Lower lobe of right lung (tissue), 2 donors: ENCODE measurements around the gene PTGFR. TPM values are rescaled to one million over a fixed set of nuclear protein-coding genes. Genes with fewer than 3 reads are reported as not detected.

Experiments
- ATAC-seq, 2 donors: fragments of 200-7000 bp; cut with Tn5 transposase; one replicate each; pipeline ENCODE4 v1.9.1; 2020 to 2022; ENCODE audit warnings: mild to moderate bottlenecking in 2 of 2, moderate library complexity in 2 of 2
- DNase-seq: peaks from one replicate; pipeline ENCODE4 v3.0.0-alpha.2; 2020
- H3K27ac ChIP-seq: fragments of 200-600 bp; one replicate; pipeline ENCODE4 v1.8.0; 2022
- H3K27me3 ChIP-seq: fragments of 200-600 bp; one replicate; pipeline ENCODE4 v1.8.0; 2022; ENCODE audit warnings: low read depth
- H3K36me3 ChIP-seq: fragments of 200-600 bp; one replicate; pipeline ENCODE4 v1.8.0; 2022; ENCODE audit warnings: mild to moderate bottlenecking
- H3K4me1 ChIP-seq: fragments of 200-600 bp; one replicate; pipeline ENCODE4 v1.8.0; 2022
- H3K4me3 ChIP-seq: fragments of 200-600 bp; one replicate; pipeline ENCODE4 v1.8.0; 2022; ENCODE audit warnings: mild to moderate bottlenecking
- H3K9me3 ChIP-seq: fragments of 200-600 bp; one replicate; pipeline ENCODE4 v1.8.0; 2022
- intact Hi-C: fragments of 100-400 bp; cut with DNase I; formaldehyde crosslinking; loops from one replicate; pipeline ENCODE4 v1.11.0; 2022
- total RNA-seq: library from RNA; stranded (reverse); fragmentation: NEBNext Ultra II Directional; extraction: Animal tissue kit (Norgen Biotek cat#: 25700); gene quantifications from one replicate; pipeline ENCODE4 v1.2.1, GENCODE V29; 2021
- TF ChIP-seq, protein P1 (sequence below): fragments of 200-600 bp; IDR thresholded peaks from one replicate; pipeline ENCODE4 v1.8.0; 2022; ENCODE audit warnings: antibody characterized with exemption, mild to moderate bottlenecking
- donor health status: DM: no; HTN: yes; CAD: no; lungs with severe emphysema.

Gene PTGFR
- total RNA-seq, 1 donor from 2014 or later: 4.5 TPM

DNA sequence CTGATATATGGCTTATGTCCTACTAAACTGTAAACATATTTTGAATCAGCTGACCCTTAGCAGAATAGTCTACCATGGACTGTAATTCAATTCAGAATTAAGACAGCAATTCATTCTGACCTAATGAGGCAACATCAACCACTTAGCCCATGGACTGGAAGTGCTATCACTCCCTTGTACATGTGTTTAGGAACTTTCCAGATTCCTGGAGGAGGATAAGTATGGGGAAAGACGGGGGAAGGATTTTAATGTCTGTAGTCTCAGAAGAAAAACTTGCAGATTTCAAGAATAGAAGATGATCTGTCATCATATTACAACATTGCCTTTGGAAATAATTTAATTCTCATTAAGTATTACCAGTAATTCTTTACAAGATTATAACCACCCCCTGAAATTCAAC is 56.3 kb downstream of the PTGFR start:
- DNase-seq (no peak), ATAC-seq (no peak)
- H3K27me3 ChIP-seq: no peaks in the 10 kb centered on the region
- H3K36me3 ChIP-seq: no peaks in the 10 kb centered on the region
- no peak overlapping the region for H3K27ac ChIP-seq
- no peaks in the 10 kb centered on the region for H3K4me1 ChIP-seq
- peaks cover 16% of the 10 kb centered on the region for H3K9me3 ChIP-seq
- intact Hi-C loops: no loop called here
- H3K4me3 ChIP-seq: no peak overlapping the region
- TF ChIP-seq, protein P1, sequence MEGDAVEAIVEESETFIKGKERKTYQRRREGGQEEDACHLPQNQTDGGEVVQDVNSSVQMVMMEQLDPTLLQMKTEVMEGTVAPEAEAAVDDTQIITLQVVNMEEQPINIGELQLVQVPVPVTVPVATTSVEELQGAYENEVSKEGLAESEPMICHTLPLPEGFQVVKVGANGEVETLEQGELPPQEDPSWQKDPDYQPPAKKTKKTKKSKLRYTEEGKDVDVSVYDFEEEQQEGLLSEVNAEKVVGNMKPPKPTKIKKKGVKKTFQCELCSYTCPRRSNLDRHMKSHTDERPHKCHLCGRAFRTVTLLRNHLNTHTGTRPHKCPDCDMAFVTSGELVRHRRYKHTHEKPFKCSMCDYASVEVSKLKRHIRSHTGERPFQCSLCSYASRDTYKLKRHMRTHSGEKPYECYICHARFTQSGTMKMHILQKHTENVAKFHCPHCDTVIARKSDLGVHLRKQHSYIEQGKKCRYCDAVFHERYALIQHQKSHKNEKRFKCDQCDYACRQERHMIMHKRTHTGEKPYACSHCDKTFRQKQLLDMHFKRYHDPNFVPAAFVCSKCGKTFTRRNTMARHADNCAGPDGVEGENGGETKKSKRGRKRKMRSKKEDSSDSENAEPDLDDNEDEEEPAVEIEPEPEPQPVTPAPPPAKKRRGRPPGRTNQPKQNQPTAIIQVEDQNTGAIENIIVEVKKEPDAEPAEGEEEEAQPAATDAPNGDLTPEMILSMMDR: no peak

DNA sequence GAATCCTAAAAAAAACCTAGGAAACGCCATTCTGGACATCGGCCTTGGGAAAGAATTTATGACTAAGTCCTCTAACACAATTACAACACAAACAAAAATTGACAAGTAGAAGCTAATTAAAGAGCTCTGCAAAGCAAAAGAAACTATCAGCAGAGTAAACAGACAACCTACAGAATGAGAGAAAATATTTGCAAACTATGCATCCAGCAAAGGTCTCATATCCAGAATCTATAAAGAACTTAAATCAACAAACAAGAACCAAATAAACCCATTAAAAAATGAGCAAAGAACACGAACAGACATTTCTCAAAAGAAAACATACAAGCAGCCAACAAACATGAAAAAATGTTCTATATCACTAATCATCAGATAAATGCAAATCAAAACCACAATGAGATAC is 58.6 kb downstream of the PTGFR start:
- ATAC-seq: no peak
- Histone ChIP-seq H3K27ac (no peak overlapping the region), H3K27me3 (no peaks in the 10 kb centered on the region), H3K9me3 (peaks cover 16% of the 10 kb centered on the region), H3K4me3 (no peak overlapping the region), H3K36me3 (no peaks in the 10 kb centered on the region), H3K4me1 (no peaks in the 10 kb centered on the region)
- no peak for DNase-seq
- intact Hi-C loops: no loop called here
- TF ChIP-seq, protein P1: no peak

DNA sequence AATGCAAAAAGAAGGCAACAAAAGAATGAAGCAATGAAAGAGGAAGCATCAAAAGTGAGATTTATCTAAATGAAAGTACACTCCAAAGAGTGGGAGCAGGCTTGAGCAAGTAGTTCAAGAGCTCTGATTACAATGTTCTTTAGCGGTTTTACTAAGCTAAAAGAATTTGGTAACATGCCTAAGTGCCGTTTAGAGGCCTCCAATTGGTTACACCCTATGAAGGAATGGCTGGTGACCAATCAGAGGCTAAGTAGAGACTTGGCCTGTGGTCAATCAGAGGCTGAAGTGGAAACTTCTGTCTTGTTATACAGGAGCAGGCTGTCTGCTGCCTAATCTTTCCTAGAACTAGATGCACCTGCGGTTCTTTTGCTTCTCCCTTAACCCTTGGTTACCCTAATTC is 59.1 kb downstream of the PTGFR start:
- no peak for DNase-seq
- H3K27ac ChIP-seq: no peak overlapping the region
- H3K4me1 ChIP-seq: no peaks in the 10 kb centered on the region
- no peak for ATAC-seq
- no peaks in the 10 kb centered on the region for H3K36me3 ChIP-seq
- intact Hi-C loops: no loop called here
- H3K9me3 ChIP-seq: peaks cover 16% of the 10 kb centered on the region
- TF ChIP-seq, protein P1: no peak
- H3K4me3 ChIP-seq: no peak overlapping the region
- no peaks in the 10 kb centered on the region for H3K27me3 ChIP-seq

DNA sequence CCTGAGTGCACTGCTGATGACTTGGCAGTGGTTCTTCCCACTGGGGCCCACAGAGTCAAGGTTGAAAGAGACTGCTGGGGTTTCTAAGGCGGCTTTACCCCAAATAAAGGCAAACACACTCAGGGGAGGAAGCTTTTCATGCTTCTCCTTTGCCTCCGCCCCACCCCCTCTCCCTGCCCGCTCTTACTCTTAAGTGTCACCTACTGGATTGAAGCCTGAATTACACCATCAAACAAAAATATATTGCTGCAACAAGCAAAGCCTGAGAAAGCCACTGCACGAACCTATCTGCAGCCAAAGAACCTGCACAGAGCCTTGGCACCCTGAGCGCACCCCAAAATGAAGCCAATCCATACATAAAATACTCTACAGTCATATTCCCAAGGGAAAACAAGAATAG is 63.1 kb downstream of the PTGFR start:
- TF ChIP-seq, protein P1: no peak
- no peak for ATAC-seq
- no peaks in the 10 kb centered on the region for H3K27me3 ChIP-seq
- no peak for DNase-seq
- no peaks in the 10 kb centered on the region for H3K36me3 ChIP-seq
- H3K9me3 ChIP-seq: peaks cover 14% of the 10 kb centered on the region
- no peak overlapping the region for H3K4me3 ChIP-seq
- intact Hi-C loops: no loop called here
- H3K27ac ChIP-seq: no peak overlapping the region
- no peaks in the 10 kb centered on the region for H3K4me1 ChIP-seq

DNA sequence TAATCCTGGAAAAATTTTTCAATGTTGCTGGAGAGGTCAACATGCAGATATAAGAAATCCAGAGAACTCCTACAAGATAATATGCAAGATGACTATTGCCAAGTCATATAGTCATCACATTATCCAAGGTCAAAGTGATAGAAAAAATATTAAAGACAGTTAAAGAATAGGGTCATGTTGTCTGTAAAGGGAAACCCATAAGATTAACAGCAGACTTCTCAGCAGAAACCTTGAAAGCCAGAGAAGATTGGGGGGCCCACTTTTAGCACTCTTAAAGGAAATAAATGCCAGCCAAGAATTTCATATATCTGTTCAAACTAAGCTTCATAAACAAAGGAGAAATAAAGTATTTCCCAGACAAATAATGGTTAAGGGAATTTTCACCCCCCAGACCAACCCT is 64.1 kb downstream of the PTGFR start:
- no peak overlapping the region for H3K27ac ChIP-seq
- no peaks in the 10 kb centered on the region for H3K27me3 ChIP-seq
- no peak overlapping the region for H3K4me3 ChIP-seq
- TF ChIP-seq, protein P1: no peak
- peaks cover 6% of the 10 kb centered on the region for H3K9me3 ChIP-seq
- intact Hi-C loops: no loop called here
- H3K4me1 ChIP-seq: no peaks in the 10 kb centered on the region
- ATAC-seq (no peak), DNase-seq (no peak)
- H3K36me3 ChIP-seq: no peaks in the 10 kb centered on the region

DNA sequence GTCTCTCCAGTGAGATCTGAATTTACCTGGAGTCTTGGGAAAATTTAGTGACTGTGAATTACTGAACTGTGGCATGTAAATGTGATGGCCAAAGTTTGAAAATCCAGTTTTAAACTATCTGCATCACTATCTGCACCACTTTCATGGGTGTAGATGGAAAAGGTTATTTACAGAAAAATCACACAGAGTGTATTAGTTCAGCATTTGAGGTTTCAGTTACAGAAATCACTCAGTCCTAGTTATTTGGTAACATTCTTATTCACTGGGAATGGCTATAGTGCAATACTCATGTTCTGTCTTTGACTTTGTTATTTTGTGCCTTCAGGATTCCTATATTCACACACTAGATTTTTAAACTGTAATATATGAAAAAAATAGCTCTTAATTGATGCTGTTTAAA is 68.9 kb downstream of the PTGFR start:
- Histone ChIP-seq H3K9me3 (no peaks in the 10 kb centered on the region), H3K27ac (no peak overlapping the region), H3K36me3 (no peaks in the 10 kb centered on the region), H3K4me1 (no peaks in the 10 kb centered on the region), H3K4me3 (no peak overlapping the region), H3K27me3 (no peaks in the 10 kb centered on the region)
- no peak for DNase-seq
- no peak for ATAC-seq
- TF ChIP-seq, protein P1: no peak
- intact Hi-C loops: no loop called here
